Measurements from ENCODE around the gene MCRIP1.

DNA sequence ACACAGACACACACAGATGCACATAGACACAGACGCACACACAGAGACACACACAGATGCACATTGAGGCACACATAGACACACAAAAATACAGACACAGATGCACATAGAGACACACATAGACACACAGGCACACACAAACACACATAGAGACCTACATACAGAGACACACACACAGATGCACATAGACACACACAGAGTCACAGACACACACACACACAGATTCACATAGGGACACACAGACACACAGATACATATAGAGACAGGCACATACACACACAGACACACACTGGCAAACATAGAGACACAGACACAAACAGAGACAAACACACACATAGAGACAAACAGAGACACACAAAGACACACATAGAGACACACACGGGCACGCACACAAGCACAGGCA, 39.0 kb downstream of the MCRIP1 start:
- TF ChIP-seq CTCF (IDR thresholded peaks at IDR 0.05) (no peak), CREB1 (CRISPR knock-in tag; IDR thresholded peaks at IDR 0.05) (no peak), CBFB (CRISPR knock-in tag; IDR thresholded peaks at IDR 0.05; ENCODE audit: low read depth) (no peak), KAT7 (CRISPR knock-in tag; IDR thresholded peaks at IDR 0.05; ENCODE audit: borderline replicate concordance) (no peak), ATF3 (CRISPR knock-in tag; conservative IDR thresholded peaks at IDR 0.05) (no peak), ERG (CRISPR knock-in tag; IDR thresholded peaks at IDR 0.05) (no peak), NR2C2 (CRISPR knock-in tag; IDR thresholded peaks at IDR 0.05) (no peak), ZNF232 (CRISPR knock-in tag; IDR thresholded peaks at IDR 0.05) (no peak), NFATC4 (CRISPR knock-in tag; IDR thresholded peaks at IDR 0.05) (no peak), ESRRA (CRISPR knock-in tag; IDR thresholded peaks at IDR 0.05; ENCODE audit: borderline replicate concordance) (no peak)
- TF ChIP-seq, protein P1, sequence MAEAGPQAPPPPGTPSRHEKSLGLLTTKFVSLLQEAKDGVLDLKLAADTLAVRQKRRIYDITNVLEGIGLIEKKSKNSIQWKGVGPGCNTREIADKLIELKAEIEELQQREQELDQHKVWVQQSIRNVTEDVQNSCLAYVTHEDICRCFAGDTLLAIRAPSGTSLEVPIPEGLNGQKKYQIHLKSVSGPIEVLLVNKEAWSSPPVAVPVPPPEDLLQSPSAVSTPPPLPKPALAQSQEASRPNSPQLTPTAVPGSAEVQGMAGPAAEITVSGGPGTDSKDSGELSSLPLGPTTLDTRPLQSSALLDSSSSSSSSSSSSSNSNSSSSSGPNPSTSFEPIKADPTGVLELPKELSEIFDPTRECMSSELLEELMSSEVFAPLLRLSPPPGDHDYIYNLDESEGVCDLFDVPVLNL (CRISPR knock-in tag; IDR thresholded peaks at IDR 0.05; ENCODE audit: borderline replicate concordance, low read depth), result no peak
- TF ChIP-seq, protein P2, sequence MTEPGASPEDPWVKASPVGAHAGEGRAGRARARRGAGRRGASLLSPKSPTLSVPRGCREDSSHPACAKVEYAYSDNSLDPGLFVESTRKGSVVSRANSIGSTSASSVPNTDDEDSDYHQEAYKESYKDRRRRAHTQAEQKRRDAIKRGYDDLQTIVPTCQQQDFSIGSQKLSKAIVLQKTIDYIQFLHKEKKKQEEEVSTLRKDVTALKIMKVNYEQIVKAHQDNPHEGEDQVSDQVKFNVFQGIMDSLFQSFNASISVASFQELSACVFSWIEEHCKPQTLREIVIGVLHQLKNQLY (CRISPR knock-in tag; IDR thresholded peaks at IDR 0.05), result no peak
- TF ChIP-seq, protein P3, sequence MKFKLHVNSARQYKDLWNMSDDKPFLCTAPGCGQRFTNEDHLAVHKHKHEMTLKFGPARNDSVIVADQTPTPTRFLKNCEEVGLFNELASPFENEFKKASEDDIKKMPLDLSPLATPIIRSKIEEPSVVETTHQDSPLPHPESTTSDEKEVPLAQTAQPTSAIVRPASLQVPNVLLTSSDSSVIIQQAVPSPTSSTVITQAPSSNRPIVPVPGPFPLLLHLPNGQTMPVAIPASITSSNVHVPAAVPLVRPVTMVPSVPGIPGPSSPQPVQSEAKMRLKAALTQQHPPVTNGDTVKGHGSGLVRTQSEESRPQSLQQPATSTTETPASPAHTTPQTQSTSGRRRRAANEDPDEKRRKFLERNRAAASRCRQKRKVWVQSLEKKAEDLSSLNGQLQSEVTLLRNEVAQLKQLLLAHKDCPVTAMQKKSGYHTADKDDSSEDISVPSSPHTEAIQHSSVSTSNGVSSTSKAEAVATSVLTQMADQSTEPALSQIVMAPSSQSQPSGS (CRISPR knock-in tag; IDR thresholded peaks at IDR 0.05; ENCODE audit: borderline replicate concordance, low read depth), result no peak
